Tibial nerve (tissue), 4 donors: Measurements from ENCODE around the gene RILPL1.

ENCODE experiments used
- EP300 ChIP-seq, 2 donors: sonication (generic); formaldehyde crosslinking; IDR thresholded peaks; one replicate each; pipeline ENCODE4 v1.6.1; 2017; ENCODE audit warnings: antibody characterized with exemption in 2 of 2, mild to moderate bottlenecking in 1 of 2
- POLR2A ChIP-seq, 2 donors: fragments of 450-650 bp; IDR thresholded peaks; one replicate each; pipeline ENCODE4 v1.6.1; 2017; ENCODE audit warnings: antibody characterized with exemption in 2 of 2, mild to moderate bottlenecking in 2 of 2, moderate library complexity in 2 of 2
- TF ChIP-seq, protein P1 (sequence below), 5 experiments: fragments of 200-600 bp in 3 of 5; fragments of 450-650 bp in 2 of 5; sonication (generic) in 3 of 5; IDR thresholded peaks; one replicate each; pipeline ENCODE4 v1.5.1; 2016 to 2019; ENCODE audit warnings: antibody characterized with exemption in 5 of 5, mild to moderate bottlenecking in 3 of 5, moderate library complexity in 2 of 5

DNA sequence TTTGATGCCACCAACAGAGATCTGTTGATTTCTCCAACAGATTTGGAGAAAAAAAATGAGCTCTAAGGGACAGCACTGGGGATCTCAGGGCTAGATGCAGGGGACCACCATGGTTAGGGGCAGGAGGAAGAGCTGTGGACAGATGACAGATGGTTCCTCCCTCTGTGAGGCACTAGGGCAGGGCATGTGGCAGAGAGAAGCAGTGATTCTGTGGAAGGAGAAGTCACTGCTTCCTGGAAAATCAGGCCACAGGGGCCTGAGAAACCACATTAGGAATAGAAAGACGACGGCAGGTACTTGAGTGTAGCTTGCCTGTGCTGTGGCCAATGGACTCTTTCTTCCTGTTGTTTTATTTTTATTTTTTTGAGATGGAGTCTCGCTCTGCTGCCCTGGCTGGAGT lies 25.9 kb upstream of the RILPL1 start:
- TF ChIP-seq EP300 (IDR thresholded peaks at IDR 0.05) = no peak
- TF ChIP-seq, protein P1, sequence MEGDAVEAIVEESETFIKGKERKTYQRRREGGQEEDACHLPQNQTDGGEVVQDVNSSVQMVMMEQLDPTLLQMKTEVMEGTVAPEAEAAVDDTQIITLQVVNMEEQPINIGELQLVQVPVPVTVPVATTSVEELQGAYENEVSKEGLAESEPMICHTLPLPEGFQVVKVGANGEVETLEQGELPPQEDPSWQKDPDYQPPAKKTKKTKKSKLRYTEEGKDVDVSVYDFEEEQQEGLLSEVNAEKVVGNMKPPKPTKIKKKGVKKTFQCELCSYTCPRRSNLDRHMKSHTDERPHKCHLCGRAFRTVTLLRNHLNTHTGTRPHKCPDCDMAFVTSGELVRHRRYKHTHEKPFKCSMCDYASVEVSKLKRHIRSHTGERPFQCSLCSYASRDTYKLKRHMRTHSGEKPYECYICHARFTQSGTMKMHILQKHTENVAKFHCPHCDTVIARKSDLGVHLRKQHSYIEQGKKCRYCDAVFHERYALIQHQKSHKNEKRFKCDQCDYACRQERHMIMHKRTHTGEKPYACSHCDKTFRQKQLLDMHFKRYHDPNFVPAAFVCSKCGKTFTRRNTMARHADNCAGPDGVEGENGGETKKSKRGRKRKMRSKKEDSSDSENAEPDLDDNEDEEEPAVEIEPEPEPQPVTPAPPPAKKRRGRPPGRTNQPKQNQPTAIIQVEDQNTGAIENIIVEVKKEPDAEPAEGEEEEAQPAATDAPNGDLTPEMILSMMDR (IDR thresholded peaks at IDR 0.05) = no peak
- no peak for TF ChIP-seq POLR2A (IDR thresholded peaks at IDR 0.05)
